AG09319 (cell line): ENCODE results near the gene ASB6.

Experiments used
- DNase-seq: peaks from one replicate; pipeline ENCODE4 v3.0.0-alpha.2; 2010; ENCODE audit warnings: low read depth; ENCODE audit errors: extremely low read depth
- CTCF ChIP-seq: IDR thresholded peaks from 2 replicates; pipeline ENCODE4 v1.5.1; 2011; ENCODE audit warnings: low read depth, mild to moderate bottlenecking, inconsistent platforms, low read length, moderate library complexity

Gene ASB6

GRCh38 chr9:129631674-129632129, 10.2 kb downstream of the ASB6 start:
- no peak for DNase-seq
- TF ChIP-seq CTCF, result no peak

DNA sequence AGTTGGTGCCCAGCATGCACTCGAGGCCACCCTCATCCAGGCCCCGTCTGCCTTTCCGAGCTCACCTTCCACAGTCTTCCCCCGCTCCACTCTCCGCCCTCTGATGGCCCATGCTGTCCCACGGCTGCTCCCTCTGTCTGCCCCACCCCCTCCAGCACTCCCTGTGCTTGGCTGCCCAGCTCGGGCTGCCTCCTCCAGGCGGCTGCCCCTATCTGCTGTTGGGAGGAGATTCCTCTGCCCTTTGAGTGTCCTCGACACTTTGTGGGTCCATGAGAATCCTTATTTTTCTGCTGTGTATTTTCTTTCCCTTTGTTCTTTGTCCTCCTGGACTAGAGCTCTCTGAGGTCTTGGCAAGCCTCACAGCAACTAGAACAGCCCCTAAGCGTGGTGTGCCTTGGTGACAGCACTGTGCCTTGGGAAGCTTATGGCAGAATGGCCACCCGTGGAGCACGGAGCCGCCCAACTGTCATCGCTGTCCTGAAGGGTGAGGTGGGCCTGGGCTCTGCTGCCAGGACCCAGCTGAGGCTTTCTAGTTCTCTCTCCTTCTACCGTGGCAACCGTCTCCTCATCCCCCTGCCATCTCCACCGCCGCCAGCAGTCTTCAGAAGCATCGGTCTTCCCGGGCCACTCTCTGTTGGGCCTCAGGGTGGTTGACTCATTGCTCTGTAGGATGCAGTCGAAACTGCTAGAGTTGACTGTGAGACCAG, 10.8 kb downstream of the ASB6 start:
- TF ChIP-seq CTCF, result no peak
- no peak for DNase-seq

DNA sequence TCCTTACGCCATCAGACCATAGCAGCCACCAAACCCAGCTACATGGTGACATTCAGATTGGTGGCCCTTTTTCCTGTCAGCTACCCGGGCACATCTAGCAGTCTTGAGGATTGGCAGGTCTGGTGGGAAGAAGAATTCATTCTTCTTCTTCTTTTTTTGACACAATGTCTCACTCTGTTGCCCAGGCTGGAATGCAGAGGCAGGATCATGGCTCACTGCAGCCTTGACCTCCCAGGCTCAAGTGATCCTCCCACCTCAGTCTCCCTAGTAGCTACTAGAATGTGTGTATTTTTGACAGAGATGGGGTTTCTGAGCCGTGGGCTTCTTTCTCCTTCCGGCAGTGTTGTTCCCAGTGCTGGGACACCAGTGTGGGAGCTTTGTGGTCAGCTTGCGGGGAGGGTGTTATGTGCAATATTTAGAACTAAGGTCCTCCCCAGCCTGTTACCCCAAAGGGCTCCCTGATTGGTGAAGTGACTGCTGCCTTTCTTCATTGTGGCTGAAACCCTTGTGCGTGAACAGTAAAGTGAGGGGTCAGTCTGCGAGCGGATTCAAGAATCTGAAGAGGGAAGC, 12.6 kb downstream of the ASB6 start:
- DNase-seq, result no peak

DNA sequence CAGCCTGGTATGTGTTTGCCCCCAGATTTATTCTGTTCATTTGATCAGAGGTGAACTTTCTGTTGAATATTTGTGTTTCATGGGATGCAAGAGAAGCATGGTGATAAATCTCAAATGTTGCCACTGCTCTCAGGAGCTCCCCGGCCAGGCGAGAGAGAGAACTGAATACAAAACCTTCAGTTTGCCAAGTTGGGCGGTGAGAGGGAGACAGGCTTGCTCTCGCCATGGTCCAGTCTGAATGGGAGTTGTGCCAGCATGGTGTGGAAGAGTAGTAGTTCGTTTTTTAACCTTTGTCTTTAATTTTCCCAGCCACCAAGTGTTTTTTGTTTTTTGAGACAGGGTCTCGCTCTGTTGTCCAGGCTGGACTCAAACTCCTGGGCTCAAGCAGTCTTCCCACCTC, 13.2 kb downstream of the ASB6 start:
- no peak for DNase-seq
- no peak for TF ChIP-seq CTCF

More for the DNA sequence above, 12.6 kb downstream of the ASB6 start:
- no peak for TF ChIP-seq CTCF

DNA sequence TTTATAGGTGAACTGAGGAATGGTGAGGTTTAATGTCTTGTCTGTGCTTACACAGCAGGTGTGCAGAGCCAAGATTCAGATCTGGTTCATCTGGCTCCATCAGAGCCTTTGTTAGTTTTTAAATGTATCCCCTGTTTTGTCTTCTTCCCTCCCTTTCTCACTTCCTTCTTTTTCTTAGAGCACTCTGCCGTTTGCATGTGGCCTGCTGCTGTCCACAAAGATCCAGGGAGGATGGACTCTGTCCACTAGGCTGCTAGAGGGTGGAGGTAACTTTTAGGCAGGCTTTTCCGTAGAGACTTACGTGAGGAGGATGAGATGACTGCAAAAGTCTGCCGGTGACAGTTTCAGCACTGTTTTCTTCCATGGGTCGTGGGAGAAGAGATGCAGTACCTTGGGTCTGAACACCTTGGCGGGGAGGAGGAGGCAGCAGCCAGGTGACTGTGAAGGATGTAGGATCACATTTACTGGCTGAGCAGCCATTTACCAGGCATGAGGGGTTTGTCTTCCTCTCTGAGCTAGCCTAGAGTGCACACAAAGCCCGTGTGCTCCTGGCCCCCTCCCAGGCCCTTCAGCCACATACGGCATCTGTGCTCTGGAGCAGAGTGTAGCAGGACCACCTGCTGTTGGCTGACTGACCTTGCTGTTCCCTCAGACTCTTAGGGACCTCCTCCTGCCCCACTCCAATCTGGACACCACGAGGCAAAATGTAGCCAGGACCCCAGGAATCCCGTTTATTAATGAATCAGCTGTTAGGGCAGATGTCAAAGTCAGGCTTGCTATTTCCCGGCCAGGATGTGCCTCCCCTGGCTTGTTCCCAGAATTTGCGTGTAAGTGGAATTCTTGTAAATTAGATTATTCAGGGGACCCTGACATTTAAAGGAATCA, 14.2 kb downstream of the ASB6 start:
- no peak for DNase-seq
- TF ChIP-seq CTCF, result no peak

- DNase-seq, result no peak
- TF ChIP-seq CTCF, result no peak
These were observed 15.2 kb downstream of the ASB6 start for GRCh38 chr9:129626625-129627284.
